H1 (cell line): Measurements from ENCODE around the gene RER1. TPM values are rescaled to one million over a fixed set of nuclear protein-coding genes. Genes with fewer than 3 reads are reported as not detected.

ENCODE experiments used
- polyA plus RNA-seq, 7 experiments: library from polyadenylated mRNA; depleted of rRNA in 3 of 7; stranded (reverse) in 5 of 7; unstranded in 2 of 7; fragments of >200 nt in 5 of 7; fragments of 200-250 nt in 2 of 7; gene quantifications; 1 replicate in 5 of 7; 2 replicates in 1 of 7; 4 replicates in 1 of 7; pipeline versions ENCODE4 v1.2.1 to v1.2.3, GENCODE V29; 2011 to 2013; ENCODE audit warnings: missing spikeins in 2 of 7, mixed read lengths in 2 of 7
- total RNA-seq: library from RNA; stranded (reverse); fragmentation: NEBNext Ultra II Directional; extraction: Animal tissue kit (Norgen Biotek cat#: 25700); gene quantifications from 2 replicates; pipeline ENCODE4 v1.2.1, GENCODE V29; 2021

Gene RER1
- total and polyA plus RNA-seq, 2 of the 8 experiments (the other 6 are each of a cell fraction or from before 2014, with no cell fraction given): 102 to 134 TPM

Other genes starting within 250 kb of the RER1 start
- gene FAAP20, start 197.1 kb upstream of the RER1 start, total RNA-seq: 99.8 and 103 TPM in 2 replicates
- gene FAAP20, start 197.1 kb upstream of the RER1 start, polyA plus RNA-seq (2011; rRNA removed): 58.4 and 106 TPM in 2 replicates
- 80.2 and 87.6 TPM in 2 replicates for gene SKI, start 163.5 kb upstream of the RER1 start, total RNA-seq
- 8.3 and 14.5 TPM in 2 replicates for gene SKI, start 163.5 kb upstream of the RER1 start, polyA plus RNA-seq (2011; rRNA removed)
- gene MORN1, start 287 bp upstream of the RER1 start, total RNA-seq: 9.1 and 10.5 TPM in 2 replicates
- 5.0 and 7.6 TPM in 2 replicates for gene MORN1, start 287 bp upstream of the RER1 start, polyA plus RNA-seq (2011; rRNA removed)
- 24.3 and 24.7 TPM in 2 replicates for gene PEX10, start 20.7 kb downstream of the RER1 start, total RNA-seq
- 26.9 and 37.3 TPM in 2 replicates for gene PEX10, start 20.7 kb downstream of the RER1 start, polyA plus RNA-seq (2011; rRNA removed)
- gene PLCH2, start 84.4 kb downstream of the RER1 start, total RNA-seq: 0.19 TPM in 2 replicates
- 0.14 TPM in 2 replicates for gene PLCH2, start 84.4 kb downstream of the RER1 start, polyA plus RNA-seq (2011; rRNA removed)
- 29.7 and 35.4 TPM in 2 replicates for gene PANK4, start 134.8 kb downstream of the RER1 start, total RNA-seq
- 20.1 and 24.4 TPM in 2 replicates for gene PANK4, start 134.8 kb downstream of the RER1 start, polyA plus RNA-seq (2011; rRNA removed)
- 0.22 and 0.25 TPM in 2 replicates for gene HES5, start 138.4 kb downstream of the RER1 start, total RNA-seq
- gene HES5, start 138.4 kb downstream of the RER1 start, polyA plus RNA-seq (2011; rRNA removed): 0.08 TPM in 1 of 2 replicates, not detected in the other
- 0.50 and 0.65 TPM in 2 replicates for gene TNFRSF14, start 164.5 kb downstream of the RER1 start, total RNA-seq
- 0.13 and 0.36 TPM in 2 replicates for gene TNFRSF14, start 164.5 kb downstream of the RER1 start, polyA plus RNA-seq (2011; rRNA removed)
- 44.4 and 46.0 TPM in 2 replicates for gene PRXL2B, start 194.9 kb downstream of the RER1 start, total RNA-seq
- 35.3 and 54.6 TPM in 2 replicates for gene PRXL2B, start 194.9 kb downstream of the RER1 start, polyA plus RNA-seq (2011; rRNA removed)
- gene MMEL1, start 241.2 kb downstream of the RER1 start, total RNA-seq: 0.91 TPM in 1 of 2 replicates, not detected in the other
- 1.7 and 4.0 TPM in 2 replicates for gene MMEL1, start 241.2 kb downstream of the RER1 start, polyA plus RNA-seq (2011; rRNA removed)